ENCODE measurements around the gene TIMM44. TPM values are rescaled to one million over a fixed set of nuclear protein-coding genes. Genes with fewer than 3 reads are reported as not detected.
"Not testable (repeated sequence)": the region's sequence is repeated elsewhere in the genome, so short reads cannot be mapped to it uniquely, and the experiment has no call there.

TIMM44 gene
- total and polyA plus RNA-seq, 11 donors: 55.9 to 140 (median 72.9) TPM

DNA sequence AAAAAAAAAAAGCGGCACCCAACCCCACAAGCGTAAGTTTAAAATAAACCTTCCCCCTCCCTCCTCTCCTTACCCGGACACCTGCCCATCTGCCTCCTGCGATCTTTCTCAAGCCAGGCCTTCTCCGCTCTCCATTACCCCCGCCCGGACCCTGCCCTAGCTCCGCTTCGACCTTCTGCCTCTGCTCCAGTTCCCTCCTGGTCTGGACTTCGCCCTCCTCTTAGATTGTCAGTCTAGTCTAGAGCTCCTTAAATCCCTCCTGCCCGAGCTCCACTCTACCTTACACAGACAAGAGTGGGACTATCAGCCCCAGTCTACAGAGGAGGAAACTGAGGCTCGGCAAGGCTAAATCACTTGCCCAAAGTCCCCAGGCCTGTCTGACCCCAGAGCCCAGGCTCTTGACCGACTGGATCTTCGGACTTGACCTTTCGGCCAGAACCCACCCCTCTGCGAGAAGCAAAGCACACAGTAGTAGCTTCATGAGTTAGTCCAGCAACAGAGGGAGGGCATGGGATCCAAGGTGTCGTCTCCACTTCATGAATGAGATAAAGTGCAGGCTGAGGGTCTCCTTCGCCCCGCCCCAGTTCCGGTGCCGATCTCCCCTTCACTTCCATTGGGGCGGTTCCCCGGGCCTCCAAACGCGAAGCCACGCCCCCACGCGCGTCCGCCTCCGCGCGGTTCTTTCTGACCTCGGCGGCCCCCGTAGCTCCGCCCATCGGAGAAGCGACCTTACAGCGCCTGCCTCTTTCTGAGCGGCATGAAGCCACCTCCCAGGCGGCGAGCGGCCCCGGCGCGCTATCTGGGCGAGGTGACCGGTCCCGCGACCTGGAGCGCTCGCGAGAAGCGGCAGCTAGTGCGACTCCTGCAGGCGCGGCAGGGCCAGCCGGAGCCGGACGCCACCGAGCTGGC is 23.6 kb downstream of the TIMM44 start, which contains the start of gene SNAPC2:
Gene SNAPC2 (plus strand): TSS at position 729 of the 909 bp plus-strand sequence. CDS start 29 bp downstream, at position 758.
- Histone ChIP-seq H3K9me3 (no peaks in the 10 kb centered on the region), H3K36me3 (peaks cover 0 to 19% (median 14%) of the 10 kb centered on the region in 9 donors), H3K27me3 (peaks cover 16 to 46% (median 32%) of the 10 kb centered on the region in 9 donors), H3K4me1 (peaks cover 5 to 63% (median 38%) of the 10 kb centered on the region in 12 donors), H3K4me3 (peak within 1 kb of the TSS; percentile 52 to 98 (median 79)), H3K27ac (peak within 1 kb of the TSS; percentile 70 to 97 (median 90))
- TF ChIP-seq, protein P1, sequence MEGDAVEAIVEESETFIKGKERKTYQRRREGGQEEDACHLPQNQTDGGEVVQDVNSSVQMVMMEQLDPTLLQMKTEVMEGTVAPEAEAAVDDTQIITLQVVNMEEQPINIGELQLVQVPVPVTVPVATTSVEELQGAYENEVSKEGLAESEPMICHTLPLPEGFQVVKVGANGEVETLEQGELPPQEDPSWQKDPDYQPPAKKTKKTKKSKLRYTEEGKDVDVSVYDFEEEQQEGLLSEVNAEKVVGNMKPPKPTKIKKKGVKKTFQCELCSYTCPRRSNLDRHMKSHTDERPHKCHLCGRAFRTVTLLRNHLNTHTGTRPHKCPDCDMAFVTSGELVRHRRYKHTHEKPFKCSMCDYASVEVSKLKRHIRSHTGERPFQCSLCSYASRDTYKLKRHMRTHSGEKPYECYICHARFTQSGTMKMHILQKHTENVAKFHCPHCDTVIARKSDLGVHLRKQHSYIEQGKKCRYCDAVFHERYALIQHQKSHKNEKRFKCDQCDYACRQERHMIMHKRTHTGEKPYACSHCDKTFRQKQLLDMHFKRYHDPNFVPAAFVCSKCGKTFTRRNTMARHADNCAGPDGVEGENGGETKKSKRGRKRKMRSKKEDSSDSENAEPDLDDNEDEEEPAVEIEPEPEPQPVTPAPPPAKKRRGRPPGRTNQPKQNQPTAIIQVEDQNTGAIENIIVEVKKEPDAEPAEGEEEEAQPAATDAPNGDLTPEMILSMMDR (IDR thresholded peaks at IDR 0.05): peak in 2 of 12 donors; percentile 10 to 14
- peak in 1 of 2 donors; percentile 74 for TF ChIP-seq POLR2A (IDR thresholded peaks at IDR 0.05)
- peak; percentile 96 to 98 (median 98) for DNase-seq
- peak; percentile 32 to 75 (median 68) for ATAC-seq
- 6 to 29% (median 11%) methylated on average over 29 to 62 of the region's 62 CpGs for WGBS, 4 donors
- intact Hi-C loops (cut with DNase I): loop anchor here in 6 of 10 donors (1.0 to 5.0 kb wide), 4 partner anchors 15 to 68 kb away; partner anchors contain the start of gene MAP2K7 (in 2 of the 6)

- DNase-seq (peak in 1 of 5 donors; percentile 68), ATAC-seq (no peak)
- Histone ChIP-seq H3K4me3 (peak overlapping the region in 6 of 12 donors; percentile 57 to 89 (median 69)), H3K27me3 (peaks cover 16 to 51% (median 33%) of the 10 kb centered on the region in 9 donors), H3K4me1 (peaks cover 5 to 64% (median 37%) of the 10 kb centered on the region in 12 donors), H3K36me3 (peaks cover 0 to 19% (median 14%) of the 10 kb centered on the region in 9 donors), H3K27ac (peak overlapping the region in 2 of 12 donors; percentile 89 to 96), H3K9me3 (no peaks in the 10 kb centered on the region)
- WGBS, 4 donors: 39 to 66% (median 51%) methylated on average over 25 to 42 of the region's 42 CpGs
- TF ChIP-seq, protein P1 (IDR thresholded peaks at IDR 0.05): no peak
- TF ChIP-seq POLR2A (IDR thresholded peaks at IDR 0.05): no peak
- intact Hi-C loops (cut with DNase I): loop anchor here in 1 of 10 donors (2.0 kb wide), 1 partner anchor 14 kb away; no protein-coding TSS in a partner anchor
Observed at GRCh38 chr19:7918615-7919421, 24.6 kb downstream of the TIMM44 start.

DNA sequence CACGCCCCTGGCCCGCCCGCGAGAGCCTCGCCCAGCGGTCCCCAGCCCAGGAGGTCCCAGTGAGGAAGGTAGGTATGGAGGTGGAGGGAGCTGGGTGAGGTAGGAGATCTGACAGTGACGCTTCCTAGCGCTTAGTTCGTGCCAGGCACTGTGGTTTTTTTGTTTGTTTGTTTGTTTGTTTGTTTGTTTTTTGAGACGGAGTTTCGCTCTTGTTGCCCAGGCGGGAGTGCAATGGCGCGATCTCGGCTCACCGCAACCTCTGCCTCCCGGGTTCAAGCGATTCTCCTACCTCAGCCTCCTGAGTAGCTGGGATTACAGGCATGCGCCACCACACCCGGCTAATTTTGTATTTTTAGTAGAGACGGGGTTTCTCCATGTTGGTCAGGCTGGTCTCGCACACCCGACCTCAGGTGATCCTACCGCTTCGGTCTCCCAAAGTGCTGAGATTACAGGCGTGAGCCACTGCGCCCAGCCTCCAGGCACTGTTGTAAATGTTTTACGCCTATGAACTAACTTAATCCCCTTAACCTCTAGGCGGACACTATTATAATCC is 25.3 kb downstream of the TIMM44 start:
- Histone ChIP-seq H3K36me3 (peaks cover 0 to 17% (median 14%) of the 10 kb centered on the region in 9 donors), H3K4me3 (peak overlapping the region in 11 of 12 donors; percentile 15 to 56 (median 39)), H3K27ac (peak overlapping the region in 7 of 12 donors; percentile 24 to 84 (median 75)), H3K4me1 (peaks cover 5 to 64% (median 37%) of the 10 kb centered on the region in 12 donors), H3K27me3 (peaks cover 16 to 51% (median 33%) of the 10 kb centered on the region in 9 donors)
- DNase-seq, H3K9me3 ChIP-seq, ATAC-seq: not testable (repeated sequence)
- intact Hi-C loops (cut with DNase I): loop anchor here in 1 of 10 donors (2.0 kb wide), 1 partner anchor 13 kb away; no protein-coding TSS in a partner anchor
- 29 to 44% (median 32%) methylated on average over 29 of the region's 29 CpGs for WGBS, 4 donors
